Fibroblast of mammary gland (primary cell): ENCODE results near the gene YEATS2.

Experiments used
- DNase-seq: peaks from one replicate; pipeline ENCODE4 v3.0.0-alpha.2; 2010; ENCODE audit warnings: low read depth
- H3K4me3 ChIP-seq: 2 replicates; pipeline ENCODE4 v1.5.1; 2011; ENCODE audit warnings: low read depth, mild to moderate bottlenecking, low read length, moderate library complexity; ENCODE audit not compliant: control insufficient read depth
- CTCF ChIP-seq: conservative IDR thresholded peaks from 2 replicates; pipeline ENCODE4 v1.5.1; 2011; ENCODE audit warnings: low read depth, low read length, inconsistent platforms; ENCODE audit not compliant: control insufficient read depth, insufficient read depth

YEATS2 gene

GRCh38 chr3:183697610-183698317 is at the start of gene YEATS2:
YEATS2 (plus strand) TSS chr3:183697797; CDS start chr3:183715163, 17,366 bp downstream.
- DNase-seq, result peak; percentile 58
- no peak for TF ChIP-seq CTCF
- H3K4me3 ChIP-seq, result peak within 1 kb of the TSS; percentile 97

- TF ChIP-seq CTCF, result no peak
- no peak overlapping the region for H3K4me3 ChIP-seq
- no peak for DNase-seq
Measured at GRCh38 chr3:183650554-183650953, 47.0 kb upstream of the YEATS2 start.

GRCh38 chr3:183653209-183654064 is 44.2 kb upstream of the YEATS2 start:
- DNase-seq, result peak; percentile 14
- no peak for TF ChIP-seq CTCF
- H3K4me3 ChIP-seq, result no peak overlapping the region

- no peak for TF ChIP-seq CTCF
- H3K4me3 ChIP-seq, result no peak overlapping the region
- DNase-seq, result no peak
Measured at GRCh38 chr3:183654727-183655126, 42.9 kb upstream of the YEATS2 start.

GRCh38 chr3:183662099-183662498 is 35.5 kb upstream of the YEATS2 start:
- TF ChIP-seq CTCF, result no peak
- DNase-seq, result peak; percentile 12
- H3K4me3 ChIP-seq, result no peak overlapping the region

GRCh38 chr3:183664913-183665381 is 32.6 kb upstream of the YEATS2 start:
- TF ChIP-seq CTCF, result no peak
- H3K4me3 ChIP-seq, result no peak overlapping the region
- peak; percentile 91 for DNase-seq
